HT-29 (cell line): Measurements from ENCODE around the gene ADH7. TPM values are rescaled to one million over a fixed set of nuclear protein-coding genes. Genes with fewer than 3 reads are reported as not detected.
"Not testable (repeated sequence)": the region's sequence is repeated elsewhere in the genome, so short reads cannot be mapped to it uniquely, and the experiment has no call there.

Source experiments
- DNase-seq: peaks from one replicate; pipeline ENCODE4 v3.0.0-alpha.2; 2015; ENCODE audit warnings: low spot score
- total RNA-seq: library from RNA; depleted of rRNA; stranded (reverse); fragments of >200 nt; shearing (Covaris generic); gene quantifications from 2 replicates; pipeline ENCODE4 v1.2.3, GENCODE V29; 2014; rRNA removed

Gene ADH7
- total RNA-seq, 1 experiment from 2014 or later, result not detected

- DNase-seq, result no peak
Measured at GRCh38 chr4:99381588-99382175, 53.5 kb downstream of the ADH7 start.

GRCh38 chr4:99379571-99379970, 55.6 kb downstream of the ADH7 start:
- no peak for DNase-seq

GRCh38 chr4:99378876-99379275, 56.3 kb downstream of the ADH7 start:
- no peak for DNase-seq

- peak; percentile 12 for DNase-seq
Measured at GRCh38 chr4:99377341-99377740, 57.8 kb downstream of the ADH7 start.

- not testable (repeated sequence) for DNase-seq
Measured at GRCh38 chr4:99372464-99372863, 62.7 kb downstream of the ADH7 start.

- not testable (repeated sequence) for DNase-seq
Measured at GRCh38 chr4:99367817-99368216, 67.3 kb downstream of the ADH7 start.

GRCh38 chr4:99366491-99366890, 68.7 kb downstream of the ADH7 start:
- DNase-seq, result no peak

- no peak for DNase-seq
Measured at GRCh38 chr4:99362768-99363167, 72.4 kb downstream of the ADH7 start.

Other genes starting within 250 kb of the ADH7 start
- gene ADH6, start 216.1 kb downstream of the ADH7 start, total RNA-seq, result 0.13 and 0.47 TPM in 2 replicates
- gene ADH1A, start 144.4 kb downstream of the ADH7 start, total RNA-seq, result not detected in 2 replicates
- not detected in 2 replicates for gene ADH1B, start 113.9 kb downstream of the ADH7 start, total RNA-seq
- gene ADH1C, start 82.6 kb downstream of the ADH7 start, total RNA-seq, result 2.7 and 5.9 TPM in 2 replicates
- not detected in 2 replicates for gene C4orf17, start 75.7 kb upstream of the ADH7 start, total RNA-seq
- gene TRMT10A, start 128.7 kb upstream of the ADH7 start, total RNA-seq, result 2.5 and 3.3 TPM in 2 replicates
- gene MTTP, start 139.5 kb upstream of the ADH7 start, total RNA-seq, result not detected in 2 replicates
- not detected in 2 replicates for gene C4orf54, start 222.5 kb upstream of the ADH7 start, total RNA-seq